DND-41 (cell line): ENCODE data around the gene NPY.

Source experiments
- ATAC-seq: fragments of 200-7000 bp; cut with Tn5 transposase; 3 replicates; pipeline ENCODE4 v1.9.1; 2021; ENCODE audit warnings: low read depth; ENCODE audit not compliant: insufficient read depth
- DNase-seq: peaks from one replicate; pipeline ENCODE4 v3.0.0-alpha.2; 2020
- H2AFZ ChIP-seq: 2 replicates; pipeline ENCODE4 v1.6.0; 2012; ENCODE audit warnings: low read depth, low read length
- H3K27ac ChIP-seq: 2 replicates; pipeline ENCODE4 v1.5.1; 2012; ENCODE audit warnings: low read length, inconsistent platforms
- H3K27me3 ChIP-seq: fragments of 200-600 bp; sonication (generic); 2 replicates; pipeline ENCODE4 v1.6.0; 2012; ENCODE audit warnings: low read length, mild to moderate bottlenecking, inconsistent platforms; ENCODE audit not compliant: insufficient read depth, poor library complexity
- H3K36me3 ChIP-seq: 2 replicates; pipeline ENCODE4 v1.5.1; 2012; ENCODE audit warnings: low read length, inconsistent platforms; ENCODE audit not compliant: insufficient read depth
- H3K4me1 ChIP-seq: 2 replicates; pipeline ENCODE4 v1.5.1; 2012; ENCODE audit warnings: mild to moderate bottlenecking, low read length; ENCODE audit not compliant: insufficient read depth
- H3K4me2 ChIP-seq: 2 replicates; pipeline ENCODE4 v1.6.0; 2012; ENCODE audit warnings: mild to moderate bottlenecking, moderate library complexity, low read length, inconsistent platforms; ENCODE audit not compliant: insufficient read depth
- H3K4me3 ChIP-seq, 2 experiments: fragments of 200-600 bp in 1 of 2; shearing (Covaris generic) in 1 of 2; 2 replicates each; pipeline ENCODE4 v1.5.1; 2012 to 2016; ENCODE audit warnings: inconsistent platforms in 2 of 2, low read length in 2 of 2, mild to moderate bottlenecking in 2 of 2, low read depth in 1 of 2, moderate library complexity in 1 of 2
- H3K79me2 ChIP-seq: 2 replicates; pipeline ENCODE4 v1.6.0; 2012; ENCODE audit warnings: low read length, inconsistent platforms; ENCODE audit not compliant: insufficient read depth
- H3K9ac ChIP-seq: 2 replicates; pipeline ENCODE4 v1.6.0; 2012; ENCODE audit warnings: low read depth, mild to moderate bottlenecking, inconsistent platforms, low read length, moderate library complexity
- H3K9me3 ChIP-seq: 2 replicates; pipeline ENCODE4 v1.5.1; 2012; ENCODE audit warnings: low read length, moderate library complexity, mild to moderate bottlenecking, inconsistent platforms; ENCODE audit not compliant: insufficient read depth, severe bottlenecking
- H4K20me1 ChIP-seq: 2 replicates; pipeline ENCODE4 v1.6.0; 2012; ENCODE audit warnings: low read length; ENCODE audit not compliant: insufficient read depth
- EZH2 ChIP-seq: IDR thresholded peaks from 3 replicates; pipeline ENCODE4 v1.6.1; 2012; ENCODE audit warnings: borderline replicate concordance, low read depth, mild to moderate bottlenecking, moderate library complexity, low read length, inconsistent platforms; ENCODE audit not compliant: severe bottlenecking
- TF ChIP-seq, protein P1 (sequence below): IDR thresholded peaks from 2 replicates; pipeline ENCODE4 v1.5.1; 2012; ENCODE audit warnings: borderline replicate concordance, low read length, moderate library complexity, mild to moderate bottlenecking; ENCODE audit not compliant: poor library complexity, severe bottlenecking; ENCODE audit errors: extremely low read depth

Gene NPY

GRCh38 chr7:24244554-24244953 is 39.4 kb upstream of the NPY start:
- no peaks in the 10 kb centered on the region for H3K27me3 ChIP-seq
- TF ChIP-seq, protein P1, sequence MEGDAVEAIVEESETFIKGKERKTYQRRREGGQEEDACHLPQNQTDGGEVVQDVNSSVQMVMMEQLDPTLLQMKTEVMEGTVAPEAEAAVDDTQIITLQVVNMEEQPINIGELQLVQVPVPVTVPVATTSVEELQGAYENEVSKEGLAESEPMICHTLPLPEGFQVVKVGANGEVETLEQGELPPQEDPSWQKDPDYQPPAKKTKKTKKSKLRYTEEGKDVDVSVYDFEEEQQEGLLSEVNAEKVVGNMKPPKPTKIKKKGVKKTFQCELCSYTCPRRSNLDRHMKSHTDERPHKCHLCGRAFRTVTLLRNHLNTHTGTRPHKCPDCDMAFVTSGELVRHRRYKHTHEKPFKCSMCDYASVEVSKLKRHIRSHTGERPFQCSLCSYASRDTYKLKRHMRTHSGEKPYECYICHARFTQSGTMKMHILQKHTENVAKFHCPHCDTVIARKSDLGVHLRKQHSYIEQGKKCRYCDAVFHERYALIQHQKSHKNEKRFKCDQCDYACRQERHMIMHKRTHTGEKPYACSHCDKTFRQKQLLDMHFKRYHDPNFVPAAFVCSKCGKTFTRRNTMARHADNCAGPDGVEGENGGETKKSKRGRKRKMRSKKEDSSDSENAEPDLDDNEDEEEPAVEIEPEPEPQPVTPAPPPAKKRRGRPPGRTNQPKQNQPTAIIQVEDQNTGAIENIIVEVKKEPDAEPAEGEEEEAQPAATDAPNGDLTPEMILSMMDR = no peak
- no peak for TF ChIP-seq EZH2
- no peak overlapping the region for H3K27ac ChIP-seq
- H3K4me1 ChIP-seq = no peaks in the 10 kb centered on the region
- no peak overlapping the region for H3K4me3 ChIP-seq
- no peak overlapping the region for H3K4me2 ChIP-seq
- DNase-seq = no peak
- no peaks in the 10 kb centered on the region for H3K9me3 ChIP-seq
- no peak overlapping the region for H2AFZ ChIP-seq
- no peaks in the 10 kb centered on the region for H4K20me1 ChIP-seq
- H3K36me3 ChIP-seq = no peaks in the 10 kb centered on the region
- H3K9ac ChIP-seq = no peak overlapping the region
- no peak for ATAC-seq
- no peaks in the 10 kb centered on the region for H3K79me2 ChIP-seq

GRCh38 chr7:24245362-24245761 is 38.6 kb upstream of the NPY start:
- H4K20me1 ChIP-seq = no peaks in the 10 kb centered on the region
- no peak overlapping the region for H3K9ac ChIP-seq
- H3K9me3 ChIP-seq = no peaks in the 10 kb centered on the region
- H3K4me3 ChIP-seq = no peak overlapping the region
- no peaks in the 10 kb centered on the region for H3K79me2 ChIP-seq
- H3K36me3 ChIP-seq = no peaks in the 10 kb centered on the region
- ATAC-seq = no peak
- no peak overlapping the region for H3K27ac ChIP-seq
- DNase-seq = no peak
- TF ChIP-seq, protein P1 = no peak
- TF ChIP-seq EZH2 = no peak
- H3K4me1 ChIP-seq = no peaks in the 10 kb centered on the region
- no peaks in the 10 kb centered on the region for H3K27me3 ChIP-seq
- H2AFZ ChIP-seq = no peak overlapping the region
- no peak overlapping the region for H3K4me2 ChIP-seq

DNA sequence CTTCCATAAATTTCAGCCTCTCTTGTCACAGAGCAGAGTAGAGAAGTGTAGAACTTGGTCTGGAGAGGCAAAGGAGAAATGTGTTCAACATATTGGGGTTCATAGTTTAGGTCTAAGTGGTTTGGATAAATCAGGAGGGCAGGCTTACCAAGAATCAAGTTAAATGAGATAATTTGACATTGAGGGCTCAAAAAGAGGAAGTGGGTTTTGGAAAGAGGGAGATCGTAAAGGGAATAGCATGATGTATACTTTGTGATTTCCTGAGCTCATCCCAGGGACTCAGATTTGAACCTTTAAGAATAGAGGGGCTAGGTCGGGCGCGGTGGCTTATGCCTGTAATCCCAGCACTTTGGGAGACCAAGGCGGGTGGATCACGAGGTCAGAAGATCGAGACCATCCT is 34.7 kb upstream of the NPY start:
- no peak overlapping the region for H3K4me2 ChIP-seq
- H3K9me3 ChIP-seq = no peaks in the 10 kb centered on the region
- TF ChIP-seq, protein P1 = no peak
- TF ChIP-seq EZH2 = no peak

GRCh38 chr7:24251568-24251967 is 32.4 kb upstream of the NPY start:
- H3K36me3 ChIP-seq = no peaks in the 10 kb centered on the region
- H4K20me1 ChIP-seq = no peaks in the 10 kb centered on the region
- H3K79me2 ChIP-seq = no peaks in the 10 kb centered on the region
- DNase-seq (no peak), ATAC-seq (no peak)
- H3K9ac ChIP-seq = no peak overlapping the region
- H3K4me3 ChIP-seq = no peak overlapping the region
- no peak overlapping the region for H2AFZ ChIP-seq
- TF ChIP-seq, protein P1 = no peak
- TF ChIP-seq EZH2 = no peak
- no peak overlapping the region for H3K27ac ChIP-seq
- no peaks in the 10 kb centered on the region for H3K9me3 ChIP-seq
- H3K27me3 ChIP-seq = no peaks in the 10 kb centered on the region
- peaks cover 18% of the 10 kb centered on the region for H3K4me1 ChIP-seq
- no peak overlapping the region for H3K4me2 ChIP-seq

More for the DNA sequence above, 34.7 kb upstream of the NPY start:
- H3K36me3 ChIP-seq = no peaks in the 10 kb centered on the region
- peaks cover 3% of the 10 kb centered on the region; the same call in 1 of the 2 replicates for H3K4me1 ChIP-seq
- no peak overlapping the region for H2AFZ ChIP-seq
- no peak for DNase-seq
- no peak overlapping the region for H3K27ac ChIP-seq
- no peak overlapping the region for H3K4me3 ChIP-seq
- H3K9ac ChIP-seq = no peak overlapping the region
- no peak for ATAC-seq
- no peaks in the 10 kb centered on the region for H3K27me3 ChIP-seq
- no peaks in the 10 kb centered on the region for H3K79me2 ChIP-seq
- no peaks in the 10 kb centered on the region for H4K20me1 ChIP-seq
